Loucy (cell line): ENCODE data around the gene ANO10.

Experiments
- H2AFZ ChIP-seq: fragments of 200-600 bp; sonication (generic); 2 replicates; pipeline ENCODE4 v1.6.0; 2016; ENCODE audit warnings: antibody characterized with exemption, mild to moderate bottlenecking, low read length, moderate library complexity
- H3F3A ChIP-seq: fragments of 200-600 bp; 2 replicates; pipeline ENCODE4 v1.6.0; 2016; ENCODE audit warnings: antibody characterized with exemption, low read depth, mild to moderate bottlenecking
- H3K27me3 ChIP-seq: fragments of 200-600 bp; sonication (generic); 2 replicates; pipeline ENCODE4 v1.6.1; 2014; ENCODE audit warnings: low read length, mild to moderate bottlenecking; ENCODE audit not compliant: insufficient read depth, poor library complexity, severe bottlenecking
- H3K36me3 ChIP-seq: fragments of 200-600 bp; sonication (generic); 2 replicates; pipeline ENCODE4 v1.6.1; 2016; ENCODE audit warnings: low read length; ENCODE audit not compliant: insufficient read depth
- H3K4me1 ChIP-seq: fragments of 200-600 bp; sonication (generic); 2 replicates; pipeline ENCODE4 v1.5.1; 2014; ENCODE audit warnings: low read length, mild to moderate bottlenecking; ENCODE audit not compliant: insufficient read depth, poor library complexity, severe bottlenecking
- H3K4me2 ChIP-seq: fragments of 200-600 bp; sonication (generic); 2 replicates; pipeline ENCODE4 v1.6.0; 2014; ENCODE audit warnings: antibody characterized with exemption, low read length, low read depth, mild to moderate bottlenecking; ENCODE audit not compliant: poor library complexity, severe bottlenecking
- H3K4me3 ChIP-seq: fragments of 200-600 bp; sonication (generic); 2 replicates; pipeline ENCODE4 v1.5.1; 2014; ENCODE audit warnings: low read length, mild to moderate bottlenecking, mixed read lengths; ENCODE audit not compliant: poor library complexity, severe bottlenecking
- H3K79me2 ChIP-seq: fragments of 200-600 bp; sonication (generic); 2 replicates; pipeline ENCODE4 v1.6.1; 2014; ENCODE audit warnings: low read length; ENCODE audit not compliant: insufficient read depth
- H3K9ac ChIP-seq: fragments of 200-600 bp; sonication (generic); 2 replicates; pipeline ENCODE4 v1.6.0; 2014; ENCODE audit warnings: mild to moderate bottlenecking, low read depth, low read length, moderate library complexity; ENCODE audit not compliant: poor library complexity, severe bottlenecking
- H3K9me2 ChIP-seq: fragments of 200-600 bp; sonication (generic); replicated peaks from 2 replicates; pipeline ENCODE4 v1.6.1; 2016; ENCODE audit warnings: low read depth, low read length, mixed read lengths
- H3K9me3 ChIP-seq: fragments of 200-600 bp; sonication (generic); 2 replicates; pipeline ENCODE4 v1.6.1; 2014; ENCODE audit warnings: mild to moderate bottlenecking, antibody characterized with exemption, low read length, low read depth; ENCODE audit not compliant: insufficient read depth
- H4K20me1 ChIP-seq: fragments of 200-600 bp; sonication (generic); 2 replicates; pipeline ENCODE4 v1.6.0; 2014; ENCODE audit warnings: antibody characterized with exemption, low read length, mild to moderate bottlenecking; ENCODE audit not compliant: insufficient read depth, poor library complexity, severe bottlenecking
- CTCF ChIP-seq: fragments of 200-600 bp; sonication (generic); conservative IDR thresholded peaks from 2 replicates; pipeline ENCODE4 v1.5.1; 2014; ENCODE audit warnings: mild to moderate bottlenecking, antibody characterized with exemption, low read length
- EZH2phosphoT487 ChIP-seq: fragments of 200-600 bp; IDR thresholded peaks from 2 replicates; pipeline ENCODE4 v1.6.1; 2018; ENCODE audit warnings: antibody characterized with exemption, mild to moderate bottlenecking, moderate library complexity, borderline replicate concordance

Gene ANO10

GRCh38 chr3:43473737-43474136 is 148.1 kb downstream of the ANO10 start:
- Histone ChIP-seq H3K4me2 (no peak overlapping the region), H3F3A (no peaks in the 10 kb centered on the region), H3K79me2 (no peaks in the 10 kb centered on the region), H3K27me3 (no peaks in the 10 kb centered on the region), H3K9ac (no peak overlapping the region), H3K4me3 (no peak overlapping the region), H3K9me3 (no peaks in the 10 kb centered on the region), H3K4me1 (peaks cover 9% of the 10 kb centered on the region), H4K20me1 (no peaks in the 10 kb centered on the region), H3K9me2 (no peaks in the 10 kb centered on the region), H2AFZ (no peak overlapping the region), H3K36me3 (no peaks in the 10 kb centered on the region)
- TF ChIP-seq CTCF: no peak
- TF ChIP-seq EZH2phosphoT487: no peak

- Histone ChIP-seq H3K27me3 (no peaks in the 10 kb centered on the region), H3K9me3 (no peaks in the 10 kb centered on the region), H4K20me1 (no peaks in the 10 kb centered on the region), H3F3A (no peaks in the 10 kb centered on the region), H2AFZ (no peak overlapping the region), H3K4me1 (peaks cover 11% of the 10 kb centered on the region), H3K4me3 (no peak overlapping the region), H3K4me2 (no peak overlapping the region), H3K9ac (no peak overlapping the region), H3K36me3 (no peaks in the 10 kb centered on the region), H3K9me2 (no peaks in the 10 kb centered on the region), H3K79me2 (no peaks in the 10 kb centered on the region)
- TF ChIP-seq CTCF (no peak), EZH2phosphoT487 (no peak)
Observed at GRCh38 chr3:43473244-43473643, 148.6 kb downstream of the ANO10 start.

GRCh38 chr3:43468133-43468532 is 153.7 kb downstream of the ANO10 start:
- Histone ChIP-seq H3K36me3 (peaks cover 4% of the 10 kb centered on the region; the same call in 1 of the 2 replicates), H3K4me1 (peaks cover 4% of the 10 kb centered on the region), H2AFZ (no peak overlapping the region), H3K4me2 (no peak overlapping the region), H4K20me1 (no peaks in the 10 kb centered on the region), H3K9me2 (no peaks in the 10 kb centered on the region), H3K9ac (no peak overlapping the region), H3K9me3 (0 out of 2 replicates have a peak, but pooled peaks cover 3% of the 10 kb centered on the region), H3K4me3 (no peak overlapping the region), H3K79me2 (no peaks in the 10 kb centered on the region), H3F3A (no peaks in the 10 kb centered on the region), H3K27me3 (no peaks in the 10 kb centered on the region)
- TF ChIP-seq EZH2phosphoT487 (no peak), CTCF (no peak)
